GM18526 (cell line): Measurements from ENCODE around the gene CDC27.

Source experiments
- POLR2A ChIP-seq: IDR thresholded peaks from 3 replicates; pipeline ENCODE4 v1.6.1; 2011; ENCODE audit not compliant: insufficient read length; ENCODE audit errors: extremely low read depth

The CDC27 gene

GRCh38 chr17:47224966-47225365 lies 35.9 kb upstream of the CDC27 start:
- TF ChIP-seq POLR2A, result no peak

- TF ChIP-seq POLR2A, result no peak
These were observed 34.4 kb upstream of the CDC27 start for GRCh38 chr17:47223460-47223859.

- no peak for TF ChIP-seq POLR2A
These were observed 33.9 kb upstream of the CDC27 start for GRCh38 chr17:47223007-47223406.

GRCh38 chr17:47222047-47222446 lies 33.0 kb upstream of the CDC27 start:
- no peak for TF ChIP-seq POLR2A

- TF ChIP-seq POLR2A, result no peak
These were observed 32.1 kb upstream of the CDC27 start for GRCh38 chr17:47221154-47221553.

- no peak for TF ChIP-seq POLR2A
These were observed 31.5 kb upstream of the CDC27 start for GRCh38 chr17:47220531-47220999.

GRCh38 chr17:47219621-47220475 lies 30.8 kb upstream of the CDC27 start:
- TF ChIP-seq POLR2A, result no peak

GRCh38 chr17:47218896-47219430 lies 29.9 kb upstream of the CDC27 start:
- TF ChIP-seq POLR2A, result no peak

- TF ChIP-seq POLR2A, result no peak
These were observed 25.8 kb upstream of the CDC27 start for GRCh38 chr17:47214931-47215330.

GRCh38 chr17:47213540-47213939 lies 24.4 kb upstream of the CDC27 start:
- TF ChIP-seq POLR2A, result no peak

GRCh38 chr17:47212458-47212857 lies 23.4 kb upstream of the CDC27 start:
- TF ChIP-seq POLR2A, result no peak

GRCh38 chr17:47210779-47211178 lies 21.7 kb upstream of the CDC27 start:
- no peak for TF ChIP-seq POLR2A

- TF ChIP-seq POLR2A, result no peak
These were observed 21.0 kb upstream of the CDC27 start for GRCh38 chr17:47210105-47210504.

- TF ChIP-seq POLR2A, result no peak
These were observed 20.4 kb upstream of the CDC27 start for GRCh38 chr17:47209499-47209898.

- no peak for TF ChIP-seq POLR2A
These were observed 19.8 kb upstream of the CDC27 start, which contains the start of gene MYL4 for GRCh38 chr17:47208744-47209488. TSS of gene MYL4 (plus strand) at chr17:47209348. CDS start at chr17:47209423, 75 bp downstream.

- no peak for TF ChIP-seq POLR2A
These were observed 18.3 kb upstream of the CDC27 start for GRCh38 chr17:47207143-47208067.
